Measurements from ENCODE around the gene PAX7. TPM values are rescaled to one million over a fixed set of nuclear protein-coding genes. Genes with fewer than 3 reads are reported as not detected.

Gene PAX7
- polyA plus RNA-seq, 1 donor from 2014 or later: not detected

- TF ChIP-seq EZH2 (IDR thresholded peaks at IDR 0.05; ENCODE audit: borderline replicate concordance, insufficient read depth, low read length, poor library complexity, severe bottlenecking): no peak
- TF ChIP-seq REST (IDR thresholded peaks at IDR 0.05; ENCODE audit: borderline replicate concordance): no peak
- no peak for TF ChIP-seq POLR2AphosphoS5 (IDR thresholded peaks at IDR 0.05)
- H3K27me3 ChIP-seq (ENCODE audit: insufficient read depth, low read depth, low read length): no peaks in the 10 kb centered on the region
- H3K27ac ChIP-seq (ENCODE audit: low read length): no peak overlapping the region
- H3K79me2 ChIP-seq (replicated peaks; ENCODE audit: insufficient read depth, low read length): no peaks in the 10 kb centered on the region
- no peaks in the 10 kb centered on the region for H3K9me3 ChIP-seq (ENCODE audit: low read length)
- no peak overlapping the region for H3K4me3 ChIP-seq (ENCODE audit: low read length)
- no peak overlapping the region for H2AFZ ChIP-seq (ENCODE audit: low read depth, low read length)
- no peak overlapping the region for H3K9ac ChIP-seq (ENCODE audit: low read length)
- no peaks in the 10 kb centered on the region for H3K9me2 ChIP-seq (ENCODE audit: insufficient read depth, low read length)
- H3F3A ChIP-seq (ENCODE audit: insufficient read depth, low read length, poor library complexity, severe bottlenecking): no peaks in the 10 kb centered on the region
- H3K4me2 ChIP-seq (ENCODE audit: low read length): no peak overlapping the region
- H4K20me1 ChIP-seq (ENCODE audit: insufficient read depth): no peaks in the 10 kb centered on the region
- H3K36me3 ChIP-seq (ENCODE audit: insufficient read depth, low read length): no peaks in the 10 kb centered on the region
Observed at GRCh38 chr1:18686540-18686939, 55.9 kb downstream of the PAX7 start.

GRCh38 chr1:18687273-18687672 is 56.6 kb downstream of the PAX7 start:
- H3K9me3 ChIP-seq (ENCODE audit: low read length): no peaks in the 10 kb centered on the region
- no peaks in the 10 kb centered on the region for H3K79me2 ChIP-seq (replicated peaks; ENCODE audit: insufficient read depth, low read length)
- no peak for TF ChIP-seq EP300 (conservative IDR thresholded peaks at IDR 0.05; ENCODE audit: poor library complexity, severe bottlenecking)
- no peak for TF ChIP-seq TAF1 (IDR thresholded peaks at IDR 0.05; ENCODE audit: low read depth)
- TF ChIP-seq SMC3 (conservative IDR thresholded peaks at IDR 0.05; ENCODE audit: poor library complexity): no peak
- TF ChIP-seq EZH2 (IDR thresholded peaks at IDR 0.05; ENCODE audit: borderline replicate concordance, insufficient read depth, low read length, poor library complexity, severe bottlenecking): no peak
- TF ChIP-seq MXI1 (conservative IDR thresholded peaks at IDR 0.05; ENCODE audit: poor library complexity, severe bottlenecking): no peak
- no peak for TF ChIP-seq POLR2AphosphoS5 (IDR thresholded peaks at IDR 0.05)
- no peak for TF ChIP-seq CTCF (IDR thresholded peaks at IDR 0.05; ENCODE audit: poor library complexity, severe bottlenecking)
- H3K36me3 ChIP-seq (ENCODE audit: insufficient read depth, low read length): no peaks in the 10 kb centered on the region
- H3K4me2 ChIP-seq (ENCODE audit: low read length): no peak overlapping the region
- no peaks in the 10 kb centered on the region for H3F3A ChIP-seq (ENCODE audit: insufficient read depth, low read length, poor library complexity, severe bottlenecking)
- H3K9ac ChIP-seq (ENCODE audit: low read length): no peak overlapping the region
- no peak overlapping the region for H2AFZ ChIP-seq (ENCODE audit: low read depth, low read length)
- no peaks in the 10 kb centered on the region for H3K9me2 ChIP-seq (ENCODE audit: insufficient read depth, low read length)
- no peaks in the 10 kb centered on the region for H3K27me3 ChIP-seq (ENCODE audit: insufficient read depth, low read depth, low read length)
- H3K27ac ChIP-seq (ENCODE audit: low read length): no peak overlapping the region
- H3K4me3 ChIP-seq (ENCODE audit: low read length): no peak overlapping the region
- H4K20me1 ChIP-seq (ENCODE audit: insufficient read depth): no peaks in the 10 kb centered on the region

GRCh38 chr1:18691648-18692047 is 61.0 kb downstream of the PAX7 start:
- H3K9me3 ChIP-seq (ENCODE audit: low read length): no peaks in the 10 kb centered on the region
- H3K36me3 ChIP-seq (ENCODE audit: insufficient read depth, low read length): no peaks in the 10 kb centered on the region
- TF ChIP-seq MXI1 (conservative IDR thresholded peaks at IDR 0.05; ENCODE audit: poor library complexity, severe bottlenecking) (no peak), SMC3 (conservative IDR thresholded peaks at IDR 0.05; ENCODE audit: poor library complexity) (no peak), EP300 (conservative IDR thresholded peaks at IDR 0.05; ENCODE audit: poor library complexity, severe bottlenecking) (no peak), REST (IDR thresholded peaks at IDR 0.05; ENCODE audit: borderline replicate concordance) (no peak), CTCF (IDR thresholded peaks at IDR 0.05; ENCODE audit: poor library complexity, severe bottlenecking) (no peak), EZH2 (IDR thresholded peaks at IDR 0.05; ENCODE audit: borderline replicate concordance, insufficient read depth, low read length, poor library complexity, severe bottlenecking) (no peak), TAF1 (IDR thresholded peaks at IDR 0.05; ENCODE audit: low read depth) (no peak), RAD21 (conservative IDR thresholded peaks at IDR 0.05) (no peak), POLR2AphosphoS5 (IDR thresholded peaks at IDR 0.05) (no peak)
- H3K4me2 ChIP-seq (ENCODE audit: low read length): no peak overlapping the region
- no peaks in the 10 kb centered on the region for H3F3A ChIP-seq (ENCODE audit: insufficient read depth, low read length, poor library complexity, severe bottlenecking)
- H4K20me1 ChIP-seq (ENCODE audit: insufficient read depth): no peaks in the 10 kb centered on the region
- no peak overlapping the region for H3K9ac ChIP-seq (ENCODE audit: low read length)
- no peaks in the 10 kb centered on the region for H3K79me2 ChIP-seq (replicated peaks; ENCODE audit: insufficient read depth, low read length)
- no peaks in the 10 kb centered on the region for H3K27me3 ChIP-seq (ENCODE audit: insufficient read depth, low read depth, low read length)
- H3K4me3 ChIP-seq (ENCODE audit: low read length): no peak overlapping the region
- H2AFZ ChIP-seq (ENCODE audit: low read depth, low read length): no peak overlapping the region
- H3K27ac ChIP-seq (ENCODE audit: low read length): no peak overlapping the region
- H3K9me2 ChIP-seq (ENCODE audit: insufficient read depth, low read length): no peaks in the 10 kb centered on the region
